HUES64 (cell line): ENCODE data around the gene PCBP3.

ENCODE experiments used
- H3K27ac ChIP-seq: 2 replicates; pipeline ENCODE4 v1.7.0; 2013; ENCODE audit warnings: low read depth, low read length, inconsistent platforms
- H3K27me3 ChIP-seq: 2 replicates; pipeline ENCODE4 v1.6.1; 2013; ENCODE audit warnings: mild to moderate bottlenecking, low read length; ENCODE audit not compliant: insufficient read depth
- H3K36me3 ChIP-seq: 2 replicates; pipeline ENCODE4 v1.6.1; 2013; ENCODE audit warnings: mild to moderate bottlenecking, low read length; ENCODE audit not compliant: insufficient read depth
- H3K4me1 ChIP-seq: 2 replicates; pipeline ENCODE4 v1.6.1; 2013; ENCODE audit warnings: mild to moderate bottlenecking, low read length, moderate library complexity; ENCODE audit not compliant: insufficient read depth
- H3K4me3 ChIP-seq: 2 replicates; pipeline ENCODE4 v1.5.1; 2013; ENCODE audit warnings: mild to moderate bottlenecking, low read length, moderate library complexity
- H3K9ac ChIP-seq: 2 replicates; pipeline ENCODE4 v1.6.1; 2013; ENCODE audit warnings: mild to moderate bottlenecking, low read depth, low read length
- H3K9me3 ChIP-seq: 2 replicates; pipeline ENCODE4 v1.6.1; 2013; ENCODE audit warnings: low read depth, low read length; ENCODE audit not compliant: insufficient read depth
- WGBS: fragments of 150-250, 120-280 bp; methylation state at CpG from one replicate; pipeline ENCODE4 v1.1.7; 2013; ENCODE audit warnings: missing lambda C conversion rate; 5-methylcytosine and 5-hydroxymethylcytosine counted together

PCBP3 gene

GRCh38 chr21:45747802-45748445 is 104.4 kb downstream of the PCBP3 start:
- Histone ChIP-seq H3K36me3 (no peaks in the 10 kb centered on the region), H3K4me3 (no peak overlapping the region), H3K9ac (no peak overlapping the region)

GRCh38 chr21:45748593-45748992 is 105.1 kb downstream of the PCBP3 start:
- Histone ChIP-seq H3K27ac (no peak overlapping the region), H3K9ac (no peak overlapping the region), H3K36me3 (no peaks in the 10 kb centered on the region), H3K27me3 (no peaks in the 10 kb centered on the region), H3K9me3 (no peaks in the 10 kb centered on the region), H3K4me1 (peaks cover 8% of the 10 kb centered on the region; the same call in 1 of the 2 replicates), H3K4me3 (no peak overlapping the region)
- WGBS: 93% methylated on average over 7 of the region's 7 CpGs

More at GRCh38 chr21:45747802-45748445, 104.4 kb downstream of the PCBP3 start:
- WGBS: 60% methylated on average over 18 of the region's 18 CpGs
- Histone ChIP-seq H3K27me3 (no peaks in the 10 kb centered on the region), H3K9me3 (no peaks in the 10 kb centered on the region), H3K4me1 (peaks cover 8% of the 10 kb centered on the region; the same call in 1 of the 2 replicates), H3K27ac (no peak overlapping the region)

- 92% methylated on average over 15 of the region's 15 CpGs for WGBS
- H3K27ac ChIP-seq: no peak overlapping the region
- H3K27me3 ChIP-seq: no peaks in the 10 kb centered on the region
- H3K9me3 ChIP-seq: no peaks in the 10 kb centered on the region
- H3K9ac ChIP-seq: no peak overlapping the region
- no peak overlapping the region for H3K4me3 ChIP-seq
- H3K36me3 ChIP-seq: no peaks in the 10 kb centered on the region
- peaks cover 8% of the 10 kb centered on the region; the same call in 1 of the 2 replicates for H3K4me1 ChIP-seq
Measured at GRCh38 chr21:45749974-45750373, 106.4 kb downstream of the PCBP3 start.

GRCh38 chr21:45750936-45751335 is 107.4 kb downstream of the PCBP3 start:
- Histone ChIP-seq H3K36me3 (no peaks in the 10 kb centered on the region), H3K4me1 (peaks cover 8% of the 10 kb centered on the region; the same call in 1 of the 2 replicates), H3K9me3 (no peaks in the 10 kb centered on the region), H3K4me3 (no peak overlapping the region), H3K27ac (no peak overlapping the region), H3K9ac (no peak overlapping the region), H3K27me3 (no peaks in the 10 kb centered on the region)
- WGBS: 93% methylated on average over 5 of the region's 5 CpGs

- Histone ChIP-seq H3K9ac (no peak overlapping the region), H3K9me3 (no peaks in the 10 kb centered on the region; the same call in 1 of the 2 replicates), H3K36me3 (no peaks in the 10 kb centered on the region), H3K4me1 (no peaks in the 10 kb centered on the region), H3K27ac (no peak overlapping the region), H3K4me3 (no peak overlapping the region), H3K27me3 (no peaks in the 10 kb centered on the region)
- WGBS: no CpG with 5 or more reads among the region's 1 CpG
Measured at GRCh38 chr21:45753445-45753844, 109.9 kb downstream of the PCBP3 start.

GRCh38 chr21:45756029-45756428 is 112.5 kb downstream of the PCBP3 start:
- Histone ChIP-seq H3K4me3 (no peak overlapping the region), H3K9ac (no peak overlapping the region), H3K27me3 (no peaks in the 10 kb centered on the region), H3K4me1 (no peaks in the 10 kb centered on the region), H3K9me3 (no peaks in the 10 kb centered on the region; the same call in 1 of the 2 replicates), H3K27ac (no peak overlapping the region), H3K36me3 (no peaks in the 10 kb centered on the region)
- 95% methylated on average over 1 of the region's 1 CpG for WGBS

GRCh38 chr21:45756669-45757068 is 113.1 kb downstream of the PCBP3 start:
- H3K27me3 ChIP-seq: no peaks in the 10 kb centered on the region
- H3K9me3 ChIP-seq: no peaks in the 10 kb centered on the region; the same call in 1 of the 2 replicates
- H3K36me3 ChIP-seq: no peaks in the 10 kb centered on the region
- no peaks in the 10 kb centered on the region for H3K4me1 ChIP-seq
- no CpG with 5 or more reads among the region's 2 CpGs for WGBS
- no peak overlapping the region for H3K4me3 ChIP-seq
- no peak overlapping the region for H3K9ac ChIP-seq
- no peak overlapping the region for H3K27ac ChIP-seq

- 97% methylated on average over 11 of the region's 11 CpGs for WGBS
- H3K27me3 ChIP-seq: no peaks in the 10 kb centered on the region
- no peaks in the 10 kb centered on the region for H3K9me3 ChIP-seq
- H3K36me3 ChIP-seq: no peaks in the 10 kb centered on the region
- no peaks in the 10 kb centered on the region for H3K4me1 ChIP-seq
- no peak overlapping the region for H3K27ac ChIP-seq
- no peak overlapping the region for H3K4me3 ChIP-seq
- no peak overlapping the region for H3K9ac ChIP-seq
Measured at GRCh38 chr21:45761704-45762103, 118.2 kb downstream of the PCBP3 start.

GRCh38 chr21:45763074-45763473 is 119.5 kb downstream of the PCBP3 start:
- Histone ChIP-seq H3K4me3 (no peak overlapping the region), H3K36me3 (no peaks in the 10 kb centered on the region), H3K9ac (no peak overlapping the region), H3K27ac (no peak overlapping the region), H3K9me3 (no peaks in the 10 kb centered on the region), H3K27me3 (no peaks in the 10 kb centered on the region), H3K4me1 (no peaks in the 10 kb centered on the region)
- 97% methylated on average over 19 of the region's 19 CpGs for WGBS

- WGBS: 93% methylated on average over 20 of the region's 20 CpGs
- H3K9ac ChIP-seq: no peak overlapping the region
- no peaks in the 10 kb centered on the region for H3K27me3 ChIP-seq
- H3K9me3 ChIP-seq: no peaks in the 10 kb centered on the region
- H3K36me3 ChIP-seq: no peaks in the 10 kb centered on the region
- H3K27ac ChIP-seq: no peak overlapping the region
- no peak overlapping the region for H3K4me3 ChIP-seq
- H3K4me1 ChIP-seq: no peaks in the 10 kb centered on the region
Measured at GRCh38 chr21:45763506-45763905, 120.0 kb downstream of the PCBP3 start.

GRCh38 chr21:45764792-45765191 is 121.3 kb downstream of the PCBP3 start:
- Histone ChIP-seq H3K36me3 (no peaks in the 10 kb centered on the region), H3K4me3 (no peak overlapping the region), H3K9ac (no peak overlapping the region), H3K9me3 (no peaks in the 10 kb centered on the region), H3K27me3 (no peaks in the 10 kb centered on the region), H3K4me1 (no peaks in the 10 kb centered on the region), H3K27ac (no peak overlapping the region)
- 95% methylated on average over 9 of the region's 9 CpGs for WGBS

- Histone ChIP-seq H3K27ac (no peak overlapping the region), H3K36me3 (no peaks in the 10 kb centered on the region), H3K9ac (no peak overlapping the region), H3K9me3 (no peaks in the 10 kb centered on the region), H3K4me3 (no peak overlapping the region), H3K27me3 (no peaks in the 10 kb centered on the region), H3K4me1 (no peaks in the 10 kb centered on the region)
- 94% methylated on average over 12 of the region's 12 CpGs for WGBS
Measured at GRCh38 chr21:45765375-45765774, 121.8 kb downstream of the PCBP3 start.
